HG03460 (cell line): Measurements from ENCODE around the gene LRRC74A.
A peak's percentile ranks its signal among the peaks of the same experiment; 100 is the strongest.
"Not testable (repeated sequence)": the region's sequence is repeated elsewhere in the genome, so short reads cannot be mapped to it uniquely, and the experiment has no call there.

Experiments
- ATAC-seq: cut with Tn5 transposase; IDR thresholded peaks from one replicate; pipeline ENCODE4 v1.9.1; 2021; ENCODE audit not compliant: unreplicated experiment

The LRRC74A gene

DNA sequence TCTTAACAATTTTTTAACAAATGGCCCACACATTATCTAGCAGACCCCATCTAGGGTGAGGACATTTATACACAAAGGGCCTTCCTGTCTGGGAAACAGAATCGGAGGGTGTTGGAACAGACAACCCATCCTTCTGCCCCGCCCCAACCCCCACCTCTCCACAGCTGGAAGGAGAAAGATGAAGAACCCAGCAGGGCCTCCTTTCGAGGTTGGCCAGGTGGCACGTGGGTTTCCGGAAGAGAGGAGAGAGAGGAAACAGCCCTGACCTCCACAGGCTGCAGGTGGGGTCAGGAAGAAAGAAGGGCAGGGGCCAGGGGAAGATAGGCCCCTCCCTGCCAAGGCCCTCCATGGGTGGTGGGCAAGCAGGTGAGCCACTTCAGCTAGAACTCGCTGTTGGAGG, 57.2 kb downstream of the LRRC74A start:
- no peak for ATAC-seq

DNA sequence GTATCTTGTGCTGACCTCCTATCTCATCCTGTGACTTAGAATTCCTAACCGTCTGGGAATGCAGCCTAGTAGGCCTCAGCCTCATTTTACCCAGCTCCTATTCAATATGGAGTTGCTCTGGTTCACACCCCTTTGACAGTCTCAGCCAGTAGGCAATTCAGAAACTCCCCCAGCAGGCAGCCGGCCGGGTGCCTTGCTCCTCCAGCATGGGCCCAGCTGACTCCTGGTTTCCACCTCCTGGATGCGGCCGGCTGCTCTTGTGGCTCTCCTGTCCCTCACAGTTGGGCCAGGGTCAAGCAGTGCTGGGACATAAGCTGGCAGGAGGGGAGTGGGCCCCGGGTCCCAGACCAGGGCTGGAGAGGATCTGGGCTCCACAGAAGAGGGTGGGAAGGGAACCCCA, 58.2 kb downstream of the LRRC74A start:
- ATAC-seq, result no peak

- no peak for ATAC-seq
Observed at GRCh38 chr14:76884853-76885276, 58.7 kb downstream of the LRRC74A start.

DNA sequence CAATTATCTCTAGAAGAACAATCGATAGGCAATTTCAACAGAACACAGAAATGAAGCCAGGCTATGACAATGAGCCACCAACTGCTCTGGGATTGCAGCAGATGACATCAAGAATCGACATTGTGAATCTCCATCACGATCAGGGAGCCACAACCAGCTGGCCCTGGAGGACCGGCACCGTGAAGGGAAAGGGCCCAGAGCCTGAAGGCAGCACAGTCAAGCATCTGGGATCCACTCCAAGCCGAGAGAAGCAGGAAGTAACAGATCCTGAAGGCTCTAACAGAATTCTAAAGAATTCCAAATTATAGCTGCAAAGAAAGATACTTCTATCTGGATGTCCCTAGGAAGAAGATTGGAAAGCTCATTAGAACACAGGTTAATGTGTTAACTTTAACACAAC, 61.0 kb downstream of the LRRC74A start:
- ATAC-seq, result no peak

DNA sequence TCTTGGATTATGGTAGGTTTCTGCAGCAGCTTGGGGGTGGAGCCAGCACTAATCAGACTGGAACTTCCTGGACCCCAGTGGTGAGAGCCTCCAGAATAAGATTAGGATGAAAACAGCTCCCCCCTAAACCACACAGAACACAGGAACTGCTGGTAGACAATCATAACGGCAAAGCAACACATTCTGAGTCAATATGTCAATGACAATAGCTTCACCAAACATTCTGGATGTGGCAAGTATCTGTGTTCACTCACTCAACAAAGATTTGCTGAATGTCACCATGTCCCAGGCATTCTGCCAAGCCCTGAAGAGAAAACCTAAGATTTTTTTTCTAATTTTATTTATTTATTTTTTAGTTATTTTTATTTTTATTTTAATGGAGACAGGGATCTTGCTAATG, 65.2 kb downstream of the LRRC74A start:
- no peak for ATAC-seq

DNA sequence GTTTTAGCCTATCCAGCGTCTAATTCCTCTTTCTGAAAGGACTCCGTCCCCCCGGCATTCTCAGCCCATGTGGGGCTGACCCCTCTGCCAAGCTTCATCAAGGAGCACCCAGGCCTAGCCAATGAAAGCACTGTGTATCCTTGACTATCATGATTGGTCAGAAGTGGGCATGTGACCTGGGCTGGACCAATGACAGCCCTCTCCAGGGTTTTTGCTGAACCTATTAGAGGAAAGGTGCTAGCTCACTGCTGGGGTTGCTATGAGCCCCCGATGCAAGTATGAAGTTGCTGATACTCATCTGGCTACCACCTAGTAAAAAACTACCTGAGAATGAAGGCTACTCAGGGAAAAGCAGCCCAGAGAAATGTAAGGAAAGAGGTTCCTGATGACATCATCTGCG, 68.1 kb downstream of the LRRC74A start:
- no peak for ATAC-seq

DNA sequence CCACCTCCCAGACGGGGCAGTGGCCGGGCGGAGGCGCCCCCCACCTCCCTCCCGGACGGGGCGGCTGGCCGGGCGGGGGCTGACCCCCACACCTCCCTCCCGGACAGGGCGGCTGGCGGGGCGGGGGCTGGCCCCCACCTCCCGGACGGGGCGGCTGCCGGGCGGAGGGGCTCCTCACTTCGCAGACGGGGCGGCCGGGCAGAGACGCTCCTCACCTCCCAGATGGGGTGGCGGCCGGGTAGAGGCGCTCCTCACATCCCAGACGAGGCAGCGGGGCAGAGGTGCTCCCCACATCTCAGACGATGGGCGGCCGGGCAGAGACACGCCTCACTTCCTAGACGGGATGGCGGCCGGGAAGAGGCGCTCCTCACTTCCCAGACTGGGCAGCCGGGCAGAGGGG, 71.8 kb downstream of the LRRC74A start:
- not testable (repeated sequence) for ATAC-seq

DNA sequence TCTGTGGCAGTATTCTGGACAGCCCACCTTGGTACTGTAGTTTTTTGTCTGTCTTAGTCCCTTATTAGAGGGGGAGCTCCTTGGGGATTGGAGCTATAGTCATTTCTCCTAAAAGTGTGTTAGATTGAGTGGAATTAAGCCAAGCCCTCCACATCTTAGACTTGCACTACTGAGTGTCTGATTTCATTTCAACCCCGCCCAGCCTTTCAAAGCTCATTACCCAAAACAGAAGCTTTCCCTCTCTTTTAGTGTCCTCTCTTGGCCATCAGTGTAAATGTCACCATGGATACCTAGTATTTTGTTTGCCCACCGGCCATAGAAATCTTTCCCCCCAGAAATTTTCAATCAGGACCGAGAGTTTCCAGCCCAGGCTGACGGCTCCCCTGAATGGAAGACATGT, 74.5 kb downstream of the LRRC74A start:
- ATAC-seq, result no peak

- no peak for ATAC-seq
Observed at GRCh38 chr14:76901171-76902055, 75.2 kb downstream of the LRRC74A start.

DNA sequence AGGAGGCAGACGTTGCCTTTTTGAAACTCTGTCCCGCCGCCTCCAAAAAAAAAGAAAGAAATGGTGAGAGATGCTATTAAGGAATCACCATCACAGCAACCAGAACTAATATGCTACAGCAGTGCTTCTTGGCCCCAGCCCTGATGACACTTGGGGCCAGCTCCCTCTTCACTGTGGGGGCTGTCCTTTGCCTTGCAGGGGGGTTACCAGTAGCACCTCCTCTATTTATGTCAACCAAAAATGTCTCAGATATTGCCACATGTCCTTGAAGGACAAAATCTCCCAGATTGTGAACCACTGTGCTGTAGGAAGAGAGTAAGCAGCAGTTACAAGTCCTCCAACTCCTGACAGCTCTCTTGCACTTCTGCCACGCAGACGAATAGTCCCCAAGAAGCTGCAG, 76.4 kb downstream of the LRRC74A start:
- ATAC-seq, result no peak

- no peak for ATAC-seq
Observed at GRCh38 chr14:76904100-76904739, 78.0 kb downstream of the LRRC74A start.

- peak; percentile 81 for ATAC-seq
Observed at GRCh38 chr14:76904740-76905569, 78.7 kb downstream of the LRRC74A start.

DNA sequence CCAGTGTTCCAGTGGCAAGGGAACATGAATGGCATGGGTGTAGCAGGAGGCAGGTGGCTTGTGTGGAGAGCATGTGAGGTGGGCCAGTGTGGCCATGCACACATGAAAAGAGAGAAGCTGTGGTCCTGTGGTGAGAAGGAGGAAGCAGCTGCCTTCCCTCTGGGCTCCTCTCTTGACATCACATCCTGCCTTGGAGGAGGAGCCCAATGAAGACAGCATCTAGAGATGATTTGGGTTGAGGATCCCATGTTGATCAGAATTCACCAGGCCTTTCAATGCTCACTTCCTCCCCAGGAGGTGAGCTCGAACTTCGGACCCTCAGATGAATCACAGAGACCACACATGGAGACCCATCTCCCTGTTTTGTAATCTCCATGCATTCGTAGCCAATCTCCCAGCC, 82.6 kb downstream of the LRRC74A start:
- no peak for ATAC-seq

- no peak for ATAC-seq
Observed at GRCh38 chr14:76909266-76909665, 83.1 kb downstream of the LRRC74A start.

GRCh38 chr14:76910371-76910890, 84.2 kb downstream of the LRRC74A start:
- no peak for ATAC-seq

DNA sequence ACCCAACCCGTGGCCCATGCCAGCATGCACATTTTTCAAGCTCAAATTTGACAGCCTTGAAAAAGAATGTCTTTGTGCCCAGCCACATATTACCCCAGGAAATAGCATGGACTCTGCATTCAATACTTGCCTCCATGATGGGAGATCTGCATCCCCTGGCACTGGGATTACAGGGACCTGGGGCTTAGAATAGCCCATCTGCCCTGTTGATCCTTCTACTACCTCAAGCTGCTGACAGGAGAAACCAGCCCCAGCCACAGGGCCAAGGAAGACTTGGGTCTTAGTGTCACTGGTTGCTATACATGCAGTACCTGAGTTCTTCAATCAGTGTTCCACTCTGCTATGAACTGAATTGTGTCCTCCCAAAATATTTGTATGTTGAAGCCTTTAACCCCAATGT, 85.3 kb downstream of the LRRC74A start:
- no peak for ATAC-seq

DNA sequence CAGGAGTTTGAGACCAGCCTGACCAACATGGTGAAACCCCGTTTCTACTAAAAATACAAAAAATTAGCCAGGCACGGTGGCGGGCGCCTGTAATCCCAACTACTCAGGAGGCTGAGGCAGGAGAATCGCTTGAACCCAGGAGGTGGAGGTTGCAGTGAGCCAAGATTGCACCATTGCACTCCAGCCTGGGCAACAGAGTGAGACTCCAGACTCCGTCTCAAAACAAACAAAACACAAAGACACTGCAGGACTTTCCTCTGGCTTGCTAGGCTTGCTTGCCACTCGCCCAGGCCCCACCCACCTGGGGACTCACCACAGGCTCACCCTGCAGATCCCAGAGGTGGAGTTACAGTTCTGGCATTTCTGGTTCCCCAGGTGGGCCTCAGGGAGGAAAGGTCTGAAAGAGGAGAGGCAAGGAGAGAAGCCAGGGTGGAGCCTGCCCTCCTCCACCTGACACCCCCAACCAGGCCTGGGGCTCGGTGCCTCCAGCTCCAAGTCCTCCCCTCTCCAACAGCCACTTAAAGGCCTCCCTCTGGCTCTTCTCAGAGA, 88.4 kb downstream of the LRRC74A start:
- not testable (repeated sequence) for ATAC-seq

GRCh38 chr14:76916040-76916715, 90.0 kb downstream of the LRRC74A start:
- ATAC-seq, result no peak

- ATAC-seq, result no peak
Observed at GRCh38 chr14:76917158-76917596, 91.0 kb downstream of the LRRC74A start.

- ATAC-seq, result no peak
Observed at GRCh38 chr14:76917745-76918255, 91.6 kb downstream of the LRRC74A start.
